PFSK-1 (cell line): ENCODE measurements around the gene ELAVL4.

Experiments used
- FOXP2 ChIP-seq: optimal IDR thresholded peaks from 2 replicates; pipeline ENCODE3; 2011; ENCODE audit warnings: borderline replicate concordance, control low read depth, inconsistent platforms; ENCODE audit not compliant: insufficient read depth; ENCODE audit errors: extremely low read length, extremely low read depth
- POLR2AphosphoS5 ChIP-seq: IDR thresholded peaks from 2 replicates; pipeline ENCODE4 v1.6.1; 2012; ENCODE audit warnings: low read depth, mild to moderate bottlenecking, control low read depth, low read length, moderate library complexity
- REST ChIP-seq, 2 experiments: IDR thresholded peaks; 2 replicates each; pipeline versions ENCODE4 v1.6.1 to v1.8.0; 2011 to 2012; ENCODE audit warnings: low read depth in 2 of 2, low read length in 2 of 2, control low read depth in 1 of 2, inconsistent platforms in 1 of 2, mild to moderate bottlenecking in 1 of 2, moderate library complexity in 1 of 2; ENCODE audit not compliant: insufficient read depth in 1 of 2
- SIN3A ChIP-seq: IDR thresholded peaks from 2 replicates; pipeline ENCODE4 v1.6.1; 2012; ENCODE audit warnings: mild to moderate bottlenecking, low read length, moderate library complexity, borderline replicate concordance; ENCODE audit not compliant: insufficient read depth
- TAF1 ChIP-seq: IDR thresholded peaks from 2 replicates; pipeline ENCODE4 v1.6.1; 2012; ENCODE audit warnings: low read length, control low read depth, borderline replicate concordance; ENCODE audit not compliant: insufficient read depth

The ELAVL4 gene

GRCh38 chr1:50183378-50184133 is 74.8 kb downstream of the ELAVL4 start:
- TF ChIP-seq POLR2AphosphoS5 (no peak), SIN3A (no peak), TAF1 (no peak), FOXP2 (no peak), REST (IDR thresholded peaks at IDR 0.05; ENCODE audit: insufficient read depth in 1 of 2, low read depth in 2 of 2, low read length in 2 of 2) (no peak)

- TF ChIP-seq TAF1 = no peak
- TF ChIP-seq REST (IDR thresholded peaks at IDR 0.05; ENCODE audit: insufficient read depth in 1 of 2, low read depth in 2 of 2, low read length in 2 of 2) = no peak
These were observed 80.6 kb downstream of the ELAVL4 start for GRCh38 chr1:50189369-50189768.

- TF ChIP-seq TAF1 = no peak
These were observed 84.3 kb downstream of the ELAVL4 start for GRCh38 chr1:50193002-50193401.

GRCh38 chr1:50195205-50195604 is 86.5 kb downstream of the ELAVL4 start:
- no peak for TF ChIP-seq POLR2AphosphoS5
- TF ChIP-seq TAF1 = no peak
- TF ChIP-seq REST (IDR thresholded peaks at IDR 0.05; ENCODE audit: insufficient read depth in 1 of 2, low read depth in 2 of 2, low read length in 2 of 2) = no peak
- TF ChIP-seq SIN3A = no peak
- no peak for TF ChIP-seq FOXP2

- TF ChIP-seq REST (IDR thresholded peaks at IDR 0.05; ENCODE audit: insufficient read depth in 1 of 2, low read depth in 2 of 2, low read length in 2 of 2) (no peak), POLR2AphosphoS5 (no peak), FOXP2 (no peak)
These were observed 87.4 kb downstream of the ELAVL4 start for GRCh38 chr1:50196081-50196480.
